Keratinocyte (primary cell): ENCODE results near the gene CCDC167.

ENCODE experiments used
- EZH2 ChIP-seq: IDR thresholded peaks from one replicate; pipeline ENCODE4 v1.6.1; 2012; ENCODE audit warnings: inconsistent platforms, mild to moderate bottlenecking, low read length, moderate library complexity
- TF ChIP-seq, protein P1 (sequence below), 3 experiments: IDR thresholded peaks in 1 of 3; conservative IDR thresholded peaks in 1 of 3; optimal IDR thresholded peaks in 1 of 3; 2 replicates in 2 of 3; 3 replicates in 1 of 3; pipeline versions ENCODE3 to v1.5.1; 2011; ENCODE audit warnings: low read length in 3 of 3, mild to moderate bottlenecking in 3 of 3, moderate library complexity in 2 of 3, control low read depth in 1 of 3, inconsistent platforms in 1 of 3; ENCODE audit not compliant: insufficient read depth in 2 of 3; ENCODE audit errors: extremely low read depth in 1 of 3

DNA sequence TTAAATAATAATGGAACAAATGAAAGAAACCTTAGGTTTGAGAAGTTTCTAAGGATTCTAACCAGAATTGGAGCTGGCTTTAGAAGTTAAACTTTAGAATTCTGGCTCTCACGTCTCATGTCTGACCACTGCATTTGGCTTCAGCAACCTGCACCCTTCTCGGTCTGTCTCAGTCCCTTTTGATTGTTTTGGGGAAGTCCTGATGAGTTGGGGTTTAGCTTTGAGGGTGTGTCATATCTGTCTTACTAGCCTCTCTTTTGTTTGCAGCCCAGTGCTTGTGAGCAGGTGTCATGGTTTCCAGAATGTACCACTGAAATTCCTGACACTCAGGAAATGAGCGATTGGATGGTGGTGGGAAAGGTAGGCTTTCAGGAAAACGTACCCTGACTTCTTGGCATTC is 49.7 kb downstream of the CCDC167 start:
- TF ChIP-seq, protein P1, sequence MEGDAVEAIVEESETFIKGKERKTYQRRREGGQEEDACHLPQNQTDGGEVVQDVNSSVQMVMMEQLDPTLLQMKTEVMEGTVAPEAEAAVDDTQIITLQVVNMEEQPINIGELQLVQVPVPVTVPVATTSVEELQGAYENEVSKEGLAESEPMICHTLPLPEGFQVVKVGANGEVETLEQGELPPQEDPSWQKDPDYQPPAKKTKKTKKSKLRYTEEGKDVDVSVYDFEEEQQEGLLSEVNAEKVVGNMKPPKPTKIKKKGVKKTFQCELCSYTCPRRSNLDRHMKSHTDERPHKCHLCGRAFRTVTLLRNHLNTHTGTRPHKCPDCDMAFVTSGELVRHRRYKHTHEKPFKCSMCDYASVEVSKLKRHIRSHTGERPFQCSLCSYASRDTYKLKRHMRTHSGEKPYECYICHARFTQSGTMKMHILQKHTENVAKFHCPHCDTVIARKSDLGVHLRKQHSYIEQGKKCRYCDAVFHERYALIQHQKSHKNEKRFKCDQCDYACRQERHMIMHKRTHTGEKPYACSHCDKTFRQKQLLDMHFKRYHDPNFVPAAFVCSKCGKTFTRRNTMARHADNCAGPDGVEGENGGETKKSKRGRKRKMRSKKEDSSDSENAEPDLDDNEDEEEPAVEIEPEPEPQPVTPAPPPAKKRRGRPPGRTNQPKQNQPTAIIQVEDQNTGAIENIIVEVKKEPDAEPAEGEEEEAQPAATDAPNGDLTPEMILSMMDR (optimal IDR thresholded peaks at IDR 0.05 in 1 of 3, IDR thresholded peaks at IDR 0.05 in 1 of 3, conservative IDR thresholded peaks at IDR 0.05 in 1 of 3; ENCODE audit: extremely low read depth in 1 of 3, insufficient read depth in 2 of 3, low read length in 3 of 3) = no peak
- no peak for TF ChIP-seq EZH2
